ENCODE results near the gene PAN3.

- no peak for TF ChIP-seq POLR2A (IDR thresholded peaks at IDR 0.05; ENCODE audit: low read depth)
- TF ChIP-seq CTCF (IDR thresholded peaks at IDR 0.05), result no peak
- no peak for TF ChIP-seq POLR2AphosphoS5 (IDR thresholded peaks at IDR 0.05)
- no peak for TF ChIP-seq EP300 (IDR thresholded peaks at IDR 0.05)
Measured at GRCh38 chr13:28220166-28220565, 81.8 kb downstream of the PAN3 start.

Data from esophagus muscularis mucosa (tissue), 4 donors.